Spleen (tissue), 11 donors: Measurements from ENCODE around the gene GRIP1. TPM values are rescaled to one million over a fixed set of nuclear protein-coding genes. Genes with fewer than 3 reads are reported as not detected.

Experiments
- DNase-seq: peaks from one replicate; pipeline ENCODE4 v3.0.0-alpha.2; 2020
- H3K27ac ChIP-seq, 8 donors: fragments of 200-600 bp; sonication (generic) in 7 of 8; 1 replicate in 4 of 8; 2 replicates in 4 of 8; pipeline versions ENCODE4 v1.5.0 to v1.8.0; 2016 to 2021; ENCODE audit warnings: inconsistent platforms in 4 of 8, mild to moderate bottlenecking in 4 of 8, moderate library complexity in 1 of 8
- H3K27me3 ChIP-seq, 7 donors: fragments of 200-600 bp; sonication (generic) in 6 of 7; replicated peaks in 1 of 7; 1 replicate in 4 of 7; 2 replicates in 3 of 7; pipeline versions ENCODE4 v1.5.0 to v1.8.0; 2016 to 2021; ENCODE audit warnings: inconsistent platforms in 3 of 7, mild to moderate bottlenecking in 1 of 7
- H3K36me3 ChIP-seq, 6 donors: fragments of 200-600 bp; sonication (generic) in 5 of 6; 1 replicate in 4 of 6; 2 replicates in 2 of 6; pipeline versions ENCODE4 v1.5.0 to v1.8.0; 2016 to 2021; ENCODE audit warnings: inconsistent platforms in 2 of 6
- H3K4me1 ChIP-seq, 6 donors: fragments of 200-600 bp; sonication (generic) in 5 of 6; 1 replicate in 3 of 6; 2 replicates in 3 of 6; pipeline versions ENCODE4 v1.5.0 to v1.8.0; 2016 to 2021; ENCODE audit warnings: inconsistent platforms in 3 of 6
- H3K4me3 ChIP-seq, 8 donors: fragments of 200-600 bp; sonication (generic) in 7 of 8; 1 replicate in 4 of 8; 2 replicates in 4 of 8; pipeline versions ENCODE4 v1.5.0 to v1.8.0; 2016 to 2021; ENCODE audit warnings: inconsistent platforms in 4 of 8, mild to moderate bottlenecking in 4 of 8, moderate library complexity in 2 of 8
- H3K9me3 ChIP-seq, 8 donors: fragments of 200-600 bp; sonication (generic) in 7 of 8; 1 replicate in 4 of 8; 2 replicates in 4 of 8; pipeline versions ENCODE4 v1.5.0 to v1.8.0; 2016 to 2021; ENCODE audit warnings: inconsistent platforms in 4 of 8
- CTCF ChIP-seq, 11 experiments: fragments of 200-600 bp in 7 of 11; fragments of 450-650 bp in 4 of 11; sonication (generic) in 4 of 11; IDR thresholded peaks in 8 of 11; conservative IDR thresholded peaks in 3 of 11; 1 replicate in 7 of 11; 2 replicates in 4 of 11; pipeline versions ENCODE4 v1.4.0 to v1.8.0; 2016 to 2021; ENCODE audit warnings: antibody characterized with exemption in 11 of 11, inconsistent platforms in 4 of 11, mild to moderate bottlenecking in 1 of 11
- POLR2A ChIP-seq, 3 donors: fragments of 450-650 bp; IDR thresholded peaks; one replicate each; pipeline ENCODE4 v1.5.1; 2017; ENCODE audit warnings: antibody characterized with exemption in 3 of 3, mild to moderate bottlenecking in 1 of 3
- POLR2AphosphoS5 ChIP-seq, 3 donors: sonication (generic); formaldehyde crosslinking; IDR thresholded peaks; one replicate each; pipeline ENCODE4 v1.5.1; 2017; ENCODE audit warnings: antibody characterized with exemption in 3 of 3
- WGBS, 5 donors: extraction: QIAGEN DNeasy Blood & Tissue Kit in 3 of 5; methylation state at CpG; one replicate each; pipeline versions ENCODE4 v1.1.5 to v1.1.7; 2013 to 2018; 5-methylcytosine and 5-hydroxymethylcytosine counted together
- intact Hi-C: fragments of 100-400 bp; cut with DNase I; formaldehyde crosslinking; loops from one replicate; pipeline ENCODE4 v1.15.0; 2023; ENCODE audit warnings: low total_unique reads
- polyA plus RNA-seq, 3 donors: library from polyadenylated mRNA; stranded (reverse); fragments of 200-250 nt; gene quantifications; one replicate each; pipeline ENCODE4 v1.2.1, GENCODE V29; 2013
- total RNA-seq, 7 donors: library from RNA; depleted of rRNA in 3 of 7; stranded (reverse); fragments of >200 nt in 3 of 7; fragmentation: NEBNext Ultra II Directional in 4 of 7; extraction: Animal tissue kit (Norgen Biotek cat#: 25700) in 4 of 7; gene quantifications; one replicate each; pipeline versions ENCODE4 v1.1.0 to v1.2.1, GENCODE V29; 2016 to 2021
- donor health status: healthy with polysubstance abuse.
- donor health status: DM: no; HTN: no; CAD: no; lungs with moderate emphysema.
- donor health status: DM: no; HTN: no; CAD: no.
- donor health status: Bipolar disorder and iron deficiency.
- donor health status: healthy.
- donor health status: DM: no; HTN: no; CAD: no.
- donor health status: DM: yes; HTN: yes; CAD: no.

GRIP1 gene
- total and polyA plus RNA-seq, 10 donors: 0.35 to 15.2 (median 4.8) TPM

GRCh38 chr12:66438601-66439000 is 240.3 kb downstream of the GRIP1 start:
- H3K9me3 ChIP-seq: no peaks in the 10 kb centered on the region
- H3K27ac ChIP-seq: no peak overlapping the region
- intact Hi-C loops: no loop called here
- no peaks in the 10 kb centered on the region for H3K36me3 ChIP-seq
- 64 to 100% (median 93%) methylated on average over 1 of the region's 1 CpG for WGBS, 5 donors
- no peak for DNase-seq
- H3K4me3 ChIP-seq: no peak overlapping the region
- no peaks in the 10 kb centered on the region for H3K27me3 ChIP-seq
- TF ChIP-seq CTCF (IDR thresholded peaks at IDR 0.05 in 8 of 11, conservative IDR thresholded peaks at IDR 0.05 in 3 of 11) (no peak), POLR2AphosphoS5 (IDR thresholded peaks at IDR 0.05) (no peak), POLR2A (IDR thresholded peaks at IDR 0.05) (no peak)
- H3K4me1 ChIP-seq: no peaks in the 10 kb centered on the region

GRCh38 chr12:66430106-66430505 is 248.8 kb downstream of the GRIP1 start:
- no peaks in the 10 kb centered on the region for H3K36me3 ChIP-seq
- H3K4me1 ChIP-seq: no peaks in the 10 kb centered on the region
- WGBS, 5 donors: 89 to 95% (median 94%) methylated on average over 4 of the region's 4 CpGs
- intact Hi-C loops: no loop called here
- no peak overlapping the region for H3K27ac ChIP-seq
- TF ChIP-seq CTCF (IDR thresholded peaks at IDR 0.05 in 8 of 11, conservative IDR thresholded peaks at IDR 0.05 in 3 of 11) (no peak), POLR2A (IDR thresholded peaks at IDR 0.05) (no peak), POLR2AphosphoS5 (IDR thresholded peaks at IDR 0.05) (no peak)
- no peak for DNase-seq
- H3K27me3 ChIP-seq: no peaks in the 10 kb centered on the region
- no peak overlapping the region for H3K4me3 ChIP-seq
- H3K9me3 ChIP-seq: peaks cover 0 to 8% (median 3%) of the 10 kb centered on the region in 8 donors

- Histone ChIP-seq H3K27me3 (no peaks in the 10 kb centered on the region), H3K4me1 (no peaks in the 10 kb centered on the region), H3K9me3 (peaks cover 0 to 20% (median 10%) of the 10 kb centered on the region in 8 donors), H3K4me3 (no peak overlapping the region), H3K36me3 (no peaks in the 10 kb centered on the region), H3K27ac (no peak overlapping the region)
- DNase-seq: no peak
- intact Hi-C loops: no loop called here
- no peak for TF ChIP-seq CTCF (IDR thresholded peaks at IDR 0.05 in 8 of 11, conservative IDR thresholded peaks at IDR 0.05 in 3 of 11)
- TF ChIP-seq POLR2A (IDR thresholded peaks at IDR 0.05): no peak
- no peak for TF ChIP-seq POLR2AphosphoS5 (IDR thresholded peaks at IDR 0.05)
- 83 to 94% (median 87%) methylated on average over 5 of the region's 5 CpGs for WGBS, 5 donors
These were observed 250.0 kb downstream of the GRIP1 start for GRCh38 chr12:66428870-66429269.

GRCh38 chr12:66428261-66428660 is 250.6 kb downstream of the GRIP1 start:
- no peak for TF ChIP-seq POLR2AphosphoS5 (IDR thresholded peaks at IDR 0.05)
- no peak for TF ChIP-seq CTCF (IDR thresholded peaks at IDR 0.05 in 8 of 11, conservative IDR thresholded peaks at IDR 0.05 in 3 of 11)
- TF ChIP-seq POLR2A (IDR thresholded peaks at IDR 0.05): no peak

More at GRCh38 chr12:66428261-66428660, 250.6 kb downstream of the GRIP1 start:
- intact Hi-C loops: no loop called here
- peaks cover 0 to 20% (median 10%) of the 10 kb centered on the region in 8 donors for H3K9me3 ChIP-seq
- no peak overlapping the region for H3K4me3 ChIP-seq
- no peak overlapping the region for H3K27ac ChIP-seq
- no peaks in the 10 kb centered on the region for H3K27me3 ChIP-seq
- H3K36me3 ChIP-seq: no peaks in the 10 kb centered on the region
- H3K4me1 ChIP-seq: no peaks in the 10 kb centered on the region
- no peak for DNase-seq
